Smooth muscle cell (in vitro differentiated cells): ENCODE results near the gene SYNE1. TPM values are rescaled to one million over a fixed set of nuclear protein-coding genes. Genes with fewer than 3 reads are reported as not detected.

ENCODE experiments used
- DNase-seq: peaks from one replicate; lab custom pipeline; 2025; ENCODE audit not compliant: unreplicated experiment; lab: John Stamatoyannopoulos, UW
- H2AFZ ChIP-seq: fragments of 200-600 bp; sonication (generic); 2 replicates; pipeline ENCODE4 v1.6.0; 2016; ENCODE audit warnings: antibody characterized with exemption, low read depth, mild to moderate bottlenecking
- H3F3A ChIP-seq: fragments of 200-600 bp; sonication (generic); 2 replicates; pipeline ENCODE4 v1.6.0; 2017; ENCODE audit warnings: antibody characterized with exemption, low read depth
- H3K27ac ChIP-seq: fragments of 200-600 bp; sonication (generic); 2 replicates; pipeline ENCODE4 v1.5.1; 2016; ENCODE audit warnings: low read depth, mild to moderate bottlenecking
- H3K27me3 ChIP-seq: fragments of 200-600 bp; sonication (generic); 2 replicates; pipeline ENCODE4 v1.6.1; 2016; ENCODE audit warnings: low read depth, mild to moderate bottlenecking
- H3K36me3 ChIP-seq: fragments of 200-600 bp; sonication (generic); 2 replicates; pipeline ENCODE4 v1.5.1; 2016; ENCODE audit warnings: low read depth
- H3K4me1 ChIP-seq: fragments of 200-600 bp; sonication (generic); 2 replicates; pipeline ENCODE4 v1.5.1; 2016; ENCODE audit warnings: low read depth
- H3K4me2 ChIP-seq: fragments of 200-600 bp; sonication (generic); 2 replicates; pipeline ENCODE4 v1.6.0; 2016; ENCODE audit warnings: mild to moderate bottlenecking
- H3K4me3 ChIP-seq: fragments of 200-600 bp; sonication (generic); 2 replicates; pipeline ENCODE4 v1.5.1; 2016; ENCODE audit warnings: mild to moderate bottlenecking
- H3K79me2 ChIP-seq: fragments of 200-600 bp; sonication (generic); 2 replicates; pipeline ENCODE4 v1.6.0; 2016; ENCODE audit warnings: low read depth, mild to moderate bottlenecking
- H3K9ac ChIP-seq: fragments of 200-600 bp; sonication (generic); 2 replicates; pipeline ENCODE4 v1.6.0; 2016; ENCODE audit warnings: low read depth
- H3K9me3 ChIP-seq: fragments of 200-600 bp; sonication (generic); replicated peaks from 2 replicates; pipeline ENCODE4 v1.5.1; 2016; ENCODE audit warnings: low read depth
- H4K20me1 ChIP-seq: fragments of 200-600 bp; sonication (generic); 2 replicates; pipeline ENCODE4 v1.6.0; 2016; ENCODE audit warnings: low read depth
- CTCF ChIP-seq: fragments of 200-600 bp; sonication (generic); IDR thresholded peaks from 2 replicates; pipeline ENCODE4 v1.5.1; 2017; ENCODE audit warnings: borderline replicate concordance, mild to moderate bottlenecking, antibody characterized with exemption; ENCODE audit not compliant: insufficient read depth, poor library complexity, severe bottlenecking
- WGBS: methylation state at CpG from one replicate; pipeline ENCODE4 v1.1.7; 2016; ENCODE audit warnings: low lambda C conversion rate; 5-methylcytosine and 5-hydroxymethylcytosine counted together
- polyA plus RNA-seq: library from polyadenylated mRNA; unstranded; fragments of >200 nt; fragmentation: Nextera tagmentation; extraction: Ambion mirVana; gene quantifications from 2 replicates; pipeline ENCODE4 v1.2.1, GENCODE V29; 2016
- total RNA-seq: library from RNA; depleted of rRNA; stranded (reverse); fragments of >200 nt; gene quantifications from 2 replicates; pipeline ENCODE4 v1.2.3, GENCODE V29; 2014

The SYNE1 gene
- total and polyA plus RNA-seq, 2 experiments from 2014 or later = 18.2 to 56.2 TPM

GRCh38 chr6:152135755-152136448 lies 501.3 kb downstream of the SYNE1 start:
- H3K9ac ChIP-seq = no peak overlapping the region
- no peaks in the 10 kb centered on the region for H3F3A ChIP-seq
- H2AFZ ChIP-seq = no peak overlapping the region
- no peak for DNase-seq
- TF ChIP-seq CTCF = no peak
- H3K36me3 ChIP-seq = peaks cover 28% of the 10 kb centered on the region
- H3K4me1 ChIP-seq = no peaks in the 10 kb centered on the region
- H3K79me2 ChIP-seq = no peaks in the 10 kb centered on the region
- H3K27ac ChIP-seq = no peak overlapping the region
- no peaks in the 10 kb centered on the region for H4K20me1 ChIP-seq
- H3K9me3 ChIP-seq = no peaks in the 10 kb centered on the region
- H3K4me2 ChIP-seq = no peak overlapping the region
- H3K27me3 ChIP-seq = no peaks in the 10 kb centered on the region
- no peak overlapping the region for H3K4me3 ChIP-seq
- 58% methylated on average over 8 of the region's 8 CpGs for WGBS

GRCh38 chr6:152130441-152130840 lies 506.7 kb downstream of the SYNE1 start:
- H2AFZ ChIP-seq = no peak overlapping the region
- no peaks in the 10 kb centered on the region for H3K27me3 ChIP-seq
- H3K4me3 ChIP-seq = no peak overlapping the region
- H3K36me3 ChIP-seq = peaks cover 17% of the 10 kb centered on the region
- H3K79me2 ChIP-seq = no peaks in the 10 kb centered on the region
- H4K20me1 ChIP-seq = no peaks in the 10 kb centered on the region
- no peak overlapping the region for H3K4me2 ChIP-seq
- no peak for DNase-seq
- no peak overlapping the region for H3K9ac ChIP-seq
- H3K9me3 ChIP-seq = no peaks in the 10 kb centered on the region
- H3K4me1 ChIP-seq = no peaks in the 10 kb centered on the region
- no peak overlapping the region for H3K27ac ChIP-seq
- H3F3A ChIP-seq = no peaks in the 10 kb centered on the region
- TF ChIP-seq CTCF = no peak
- 74% methylated on average over 2 of the region's 2 CpGs for WGBS

- no peak overlapping the region for H3K9ac ChIP-seq
- no peaks in the 10 kb centered on the region for H3K9me3 ChIP-seq
- H4K20me1 ChIP-seq = no peaks in the 10 kb centered on the region
- no peak overlapping the region for H2AFZ ChIP-seq
- no peaks in the 10 kb centered on the region for H3K27me3 ChIP-seq
- H3K4me3 ChIP-seq = no peak overlapping the region
- H3K4me1 ChIP-seq = no peaks in the 10 kb centered on the region
- H3F3A ChIP-seq = no peaks in the 10 kb centered on the region
- WGBS = 41% methylated on average over 9 of the region's 9 CpGs
- peaks cover 14% of the 10 kb centered on the region for H3K36me3 ChIP-seq
- DNase-seq = no peak
- peak overlapping the region; percentile 72 for H3K4me2 ChIP-seq
- no peaks in the 10 kb centered on the region for H3K79me2 ChIP-seq
- H3K27ac ChIP-seq = peak overlapping the region; percentile 64
- no peak for TF ChIP-seq CTCF
These were observed 507.4 kb downstream of the SYNE1 start for GRCh38 chr6:152129691-152130151.
